Measurements from ENCODE around the gene PRRG4.

PRRG4 gene

GRCh38 chr11:32899438-32899837, 69.7 kb downstream of the PRRG4 start:
- no peak overlapping the region for H3K4me3 Mint-ChIP-seq
- H3K27me3 Mint-ChIP-seq (ENCODE audit: low read depth, poor library complexity) = peaks cover 4% of the 10 kb centered on the region
- H3K4me1 Mint-ChIP-seq = peaks cover 48% of the 10 kb centered on the region
- peaks cover 72% of the 10 kb centered on the region for H3K36me3 Mint-ChIP-seq (ENCODE audit: low read depth)
- no peak for DNase-seq
- TF ChIP-seq CTCF (IDR thresholded peaks at IDR 0.05) = no peak
- H3K27ac Mint-ChIP-seq = no peak overlapping the region
- H3K9me3 Mint-ChIP-seq = no peaks in the 10 kb centered on the region

DNA sequence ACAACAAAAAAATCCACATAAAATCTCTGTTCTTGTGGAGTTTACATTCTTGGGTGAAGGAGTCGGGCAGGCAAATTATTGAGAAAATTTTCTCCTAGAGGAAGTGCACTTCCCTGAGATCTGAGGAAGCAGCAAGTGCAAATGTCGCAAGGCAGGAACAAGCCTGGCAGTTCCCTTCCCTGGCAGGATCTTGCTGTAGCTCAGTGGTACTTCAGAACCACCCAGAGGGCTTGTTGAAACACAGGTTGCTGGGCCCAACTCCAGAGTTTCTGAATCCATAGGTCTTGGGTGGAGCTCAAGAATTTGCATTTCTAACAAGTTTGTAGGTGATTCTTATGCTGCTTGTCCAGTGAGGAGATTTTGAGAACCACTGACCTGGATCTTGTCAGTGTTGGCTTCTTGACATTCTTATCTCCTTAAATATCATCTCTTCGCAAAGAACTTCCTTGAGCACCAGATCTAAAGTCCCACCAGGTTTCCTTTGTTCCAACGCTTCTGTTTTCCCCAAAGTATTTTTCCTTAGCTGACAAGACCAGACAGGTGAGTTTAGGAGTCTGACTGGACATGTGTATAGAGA, 72.5 kb downstream of the PRRG4 start:
- Mint-ChIP-seq H3K4me1 (peaks cover 39% of the 10 kb centered on the region), H3K4me3 (no peak overlapping the region), H3K9me3 (no peaks in the 10 kb centered on the region), H3K36me3 (ENCODE audit: low read depth) (peaks cover 82% of the 10 kb centered on the region), H3K27me3 (ENCODE audit: low read depth, poor library complexity) (peaks cover 4% of the 10 kb centered on the region), H3K27ac (no peak overlapping the region)
- no peak for TF ChIP-seq CTCF (IDR thresholded peaks at IDR 0.05)
- no peak for DNase-seq

GRCh38 chr11:32905028-32905667, 75.4 kb downstream of the PRRG4 start:
- no peaks in the 10 kb centered on the region for H3K27me3 Mint-ChIP-seq (ENCODE audit: low read depth, poor library complexity)
- H3K4me3 Mint-ChIP-seq = no peak overlapping the region
- DNase-seq = no peak
- peaks cover 84% of the 10 kb centered on the region for H3K36me3 Mint-ChIP-seq (ENCODE audit: low read depth)
- peaks cover 4% of the 10 kb centered on the region for H3K9me3 Mint-ChIP-seq
- no peak for TF ChIP-seq CTCF (IDR thresholded peaks at IDR 0.05)
- peak overlapping the region; percentile 93 for H3K27ac Mint-ChIP-seq
- peaks cover 16% of the 10 kb centered on the region for H3K4me1 Mint-ChIP-seq
